Measurements from ENCODE around the gene CRB1.

CRB1 gene

DNA sequence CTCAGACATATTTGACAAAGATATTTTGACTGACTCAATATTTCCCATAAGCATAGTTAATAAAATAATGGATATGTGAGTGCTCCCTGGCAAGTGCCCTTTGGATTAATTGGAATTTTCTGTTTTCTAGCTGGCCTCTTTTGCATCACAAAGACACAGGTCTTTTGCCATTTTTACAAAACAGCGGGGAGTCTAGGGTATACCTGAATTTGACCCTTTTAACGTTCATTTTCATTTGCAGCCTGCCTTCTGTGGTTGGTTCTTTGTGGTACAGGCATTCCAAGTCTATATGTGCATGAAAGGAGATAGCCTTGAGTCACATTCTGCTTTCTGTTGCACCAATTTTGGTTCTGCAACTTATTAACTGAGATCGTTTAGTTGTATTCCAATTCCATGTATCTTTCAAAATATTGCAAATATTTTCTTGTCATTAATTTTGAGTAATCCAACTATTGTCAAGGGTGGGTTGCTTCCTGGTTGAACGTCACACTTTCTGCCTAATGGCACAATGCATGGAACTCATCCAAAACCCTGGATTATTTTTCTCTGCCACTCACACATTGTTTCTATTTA, 171.7 kb downstream of the CRB1 start:
- Histone ChIP-seq H3K9ac (ENCODE audit: low read length) (no peak overlapping the region), H2AFZ (ENCODE audit: low read length) (no peak overlapping the region), H3K27me3 (ENCODE audit: insufficient read depth, low read length) (no peaks in the 10 kb centered on the region), H4K20me1 (ENCODE audit: insufficient read depth, low read length) (no peaks in the 10 kb centered on the region), H3K36me3 (ENCODE audit: insufficient read depth, low read length) (no peaks in the 10 kb centered on the region), H3K4me3 (ENCODE audit: low read depth, low read length, poor library complexity, severe bottlenecking) (no peak overlapping the region), H3K27ac (ENCODE audit: low read depth, low read length, poor library complexity, severe bottlenecking) (no peak overlapping the region), H3K4me1 (ENCODE audit: insufficient read depth, low read length, severe bottlenecking) (no peaks in the 10 kb centered on the region), H3K4me2 (ENCODE audit: low read length) (no peak overlapping the region), H3K79me2 (ENCODE audit: insufficient read depth, low read length) (no peaks in the 10 kb centered on the region), H3K9me3 (ENCODE audit: low read length) (no peaks in the 10 kb centered on the region), H3K9me2 (ENCODE audit: low read depth, low read length) (no peaks in the 10 kb centered on the region), H3F3A (ENCODE audit: insufficient read depth, low read length) (no peaks in the 10 kb centered on the region)
- TF ChIP-seq EZH2 (IDR thresholded peaks at IDR 0.05; ENCODE audit: borderline replicate concordance, low read length) = no peak
- no peak for TF ChIP-seq CTCF (IDR thresholded peaks at IDR 0.05; ENCODE audit: low read length)

DNA sequence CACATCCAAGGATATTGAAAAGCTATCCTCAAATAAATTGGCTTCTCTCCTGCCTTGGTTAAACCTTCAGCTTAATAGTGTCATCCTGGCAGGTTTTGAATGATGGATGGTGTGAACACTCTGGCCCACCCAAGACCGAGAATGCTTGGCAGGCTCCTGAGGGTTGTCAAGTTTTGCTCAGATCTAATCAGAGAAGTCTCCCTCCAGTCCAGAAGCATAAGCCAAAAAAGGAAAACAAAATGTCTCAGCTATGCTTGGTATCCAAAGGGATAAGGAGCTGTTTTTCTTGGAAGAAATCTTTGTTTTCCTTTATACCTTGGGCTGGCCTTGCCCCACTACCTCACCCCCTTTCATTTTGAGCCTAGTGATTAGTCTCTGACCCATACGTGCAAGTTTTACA, 172.7 kb downstream of the CRB1 start:
- H3K9me3 ChIP-seq (ENCODE audit: low read length) = no peaks in the 10 kb centered on the region
- no peaks in the 10 kb centered on the region for H3K4me1 ChIP-seq (ENCODE audit: insufficient read depth, low read length, severe bottlenecking)
- TF ChIP-seq EZH2 (IDR thresholded peaks at IDR 0.05; ENCODE audit: borderline replicate concordance, low read length) (no peak), CTCF (IDR thresholded peaks at IDR 0.05; ENCODE audit: low read length) (no peak)

DNA sequence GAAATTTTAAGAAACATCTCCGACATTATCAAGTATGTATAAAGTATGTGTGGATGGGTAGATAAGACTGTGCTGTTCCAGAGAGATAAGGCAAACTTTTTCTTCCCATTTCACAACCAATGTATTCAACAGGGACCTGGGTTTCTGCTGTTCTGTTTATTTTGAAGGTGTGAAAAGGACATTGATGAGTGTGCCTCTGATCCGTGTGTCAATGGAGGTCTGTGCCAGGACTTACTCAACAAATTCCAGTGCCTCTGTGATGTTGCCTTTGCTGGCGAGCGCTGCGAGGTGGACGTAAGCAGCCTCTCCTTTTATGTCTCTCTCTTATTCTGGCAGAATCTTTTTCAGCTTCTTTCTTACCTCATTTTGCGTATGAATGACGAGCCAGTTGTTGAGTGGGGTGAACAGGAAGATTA, 174.0 kb downstream of the CRB1 start:
- H3K4me1 ChIP-seq (ENCODE audit: insufficient read depth, low read length, severe bottlenecking) = no peaks in the 10 kb centered on the region
- H3K9me3 ChIP-seq (ENCODE audit: low read length) = no peaks in the 10 kb centered on the region
- TF ChIP-seq EZH2 (IDR thresholded peaks at IDR 0.05; ENCODE audit: borderline replicate concordance, low read length) (no peak), CTCF (IDR thresholded peaks at IDR 0.05; ENCODE audit: low read length) (no peak)
- H3K9me2 ChIP-seq (ENCODE audit: low read depth, low read length) = no peaks in the 10 kb centered on the region
- H2AFZ ChIP-seq (ENCODE audit: low read length) = no peak overlapping the region
- H3K79me2 ChIP-seq (ENCODE audit: insufficient read depth, low read length) = no peaks in the 10 kb centered on the region
- no peak overlapping the region for H3K4me3 ChIP-seq (ENCODE audit: low read depth, low read length, poor library complexity, severe bottlenecking)
- H3K36me3 ChIP-seq (ENCODE audit: insufficient read depth, low read length) = no peaks in the 10 kb centered on the region
- no peak overlapping the region for H3K27ac ChIP-seq (ENCODE audit: low read depth, low read length, poor library complexity, severe bottlenecking)
- no peaks in the 10 kb centered on the region for H3F3A ChIP-seq (ENCODE audit: insufficient read depth, low read length)
- H3K4me2 ChIP-seq (ENCODE audit: low read length) = no peak overlapping the region
- H3K27me3 ChIP-seq (ENCODE audit: insufficient read depth, low read length) = no peaks in the 10 kb centered on the region
- no peak overlapping the region for H3K9ac ChIP-seq (ENCODE audit: low read length)
- no peaks in the 10 kb centered on the region for H4K20me1 ChIP-seq (ENCODE audit: insufficient read depth, low read length)

More for the DNA sequence above, 172.7 kb downstream of the CRB1 start:
- Histone ChIP-seq H3K9me2 (ENCODE audit: low read depth, low read length) (no peaks in the 10 kb centered on the region), H3F3A (ENCODE audit: insufficient read depth, low read length) (no peaks in the 10 kb centered on the region), H3K27ac (ENCODE audit: low read depth, low read length, poor library complexity, severe bottlenecking) (no peak overlapping the region), H2AFZ (ENCODE audit: low read length) (no peak overlapping the region), H3K27me3 (ENCODE audit: insufficient read depth, low read length) (no peaks in the 10 kb centered on the region), H3K79me2 (ENCODE audit: insufficient read depth, low read length) (no peaks in the 10 kb centered on the region), H3K4me3 (ENCODE audit: low read depth, low read length, poor library complexity, severe bottlenecking) (no peak overlapping the region), H3K9ac (ENCODE audit: low read length) (no peak overlapping the region), H3K4me2 (ENCODE audit: low read length) (no peak overlapping the region), H4K20me1 (ENCODE audit: insufficient read depth, low read length) (no peaks in the 10 kb centered on the region), H3K36me3 (ENCODE audit: insufficient read depth, low read length) (no peaks in the 10 kb centered on the region)

All from OCI-LY1 (cell line).